ENCODE results near the gene TBC1D19. TPM values are rescaled to one million over a fixed set of nuclear protein-coding genes. Genes with fewer than 3 reads are reported as not detected.

TBC1D19 gene
- total RNA-seq, 1 donor from 2014 or later, result 17.2 TPM

DNA sequence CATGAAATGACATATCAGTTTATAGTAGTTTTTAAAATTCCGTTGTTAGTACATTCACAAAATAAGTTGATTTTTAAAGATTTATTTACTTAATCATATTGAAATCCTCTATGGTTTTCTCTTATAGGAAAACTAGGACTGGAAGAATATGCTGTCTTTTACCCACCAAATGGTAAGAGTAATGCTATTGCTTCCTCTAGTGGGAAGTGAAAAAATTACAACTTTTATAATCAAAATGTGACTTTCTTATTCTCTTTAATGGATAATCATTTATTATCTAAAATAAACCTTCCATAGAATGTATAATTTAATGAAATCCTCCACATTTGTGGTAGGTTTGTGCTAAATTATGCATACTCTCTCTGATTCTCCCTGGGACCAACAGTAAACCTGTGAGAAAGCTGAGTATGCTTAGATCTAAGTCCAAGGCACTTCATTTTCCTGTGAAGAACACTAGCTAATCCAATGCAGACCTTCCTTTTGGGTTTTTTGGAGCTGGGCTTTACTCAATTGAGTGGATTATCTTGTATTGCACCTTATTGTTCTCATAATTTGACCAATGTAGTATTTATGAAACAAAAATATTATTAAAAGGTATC lies 136.2 kb downstream of the TBC1D19 start:
- TF ChIP-seq CTCF (IDR thresholded peaks at IDR 0.05; ENCODE audit: insufficient read depth, low read length, poor library complexity, severe bottlenecking), result peak; percentile 46
- no peak for DNase-seq (ENCODE audit: low read depth)
- Histone ChIP-seq H3K27me3 (ENCODE audit: control insufficient read depth, insufficient read depth, low read length) (no peaks in the 10 kb centered on the region), H3K36me3 (ENCODE audit: control insufficient read depth, insufficient read depth, low read length) (peaks cover 1% of the 10 kb centered on the region), H3K4me3 (ENCODE audit: low read depth, low read length) (no peak overlapping the region)

DNA sequence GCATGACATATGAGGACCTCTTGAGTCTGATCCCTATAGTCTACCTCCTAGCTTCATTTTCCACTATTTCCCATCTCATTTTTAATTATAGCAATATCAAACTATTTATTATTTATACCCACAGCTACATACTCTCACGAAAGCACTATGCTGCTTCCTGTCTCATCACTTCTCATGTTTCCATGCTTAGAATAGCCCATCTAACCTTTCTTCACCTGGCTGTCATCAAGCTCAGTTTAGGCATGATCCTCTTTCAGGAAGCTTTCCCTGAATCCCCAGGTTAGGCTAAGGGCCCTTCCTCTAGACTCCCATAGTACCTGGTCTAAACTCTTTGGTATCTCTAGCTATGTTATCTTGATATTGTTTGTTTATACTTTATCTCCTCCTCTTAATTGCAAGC lies 137.8 kb downstream of the TBC1D19 start:
- H3K27me3 ChIP-seq (ENCODE audit: control insufficient read depth, insufficient read depth, low read length), result no peaks in the 10 kb centered on the region
- H3K36me3 ChIP-seq (ENCODE audit: control insufficient read depth, insufficient read depth, low read length), result peaks cover 1% of the 10 kb centered on the region
- no peak for DNase-seq (ENCODE audit: low read depth)
- TF ChIP-seq CTCF (IDR thresholded peaks at IDR 0.05; ENCODE audit: insufficient read depth, low read length, poor library complexity, severe bottlenecking), result no peak
- no peak overlapping the region for H3K4me3 ChIP-seq (ENCODE audit: low read depth, low read length)

DNA sequence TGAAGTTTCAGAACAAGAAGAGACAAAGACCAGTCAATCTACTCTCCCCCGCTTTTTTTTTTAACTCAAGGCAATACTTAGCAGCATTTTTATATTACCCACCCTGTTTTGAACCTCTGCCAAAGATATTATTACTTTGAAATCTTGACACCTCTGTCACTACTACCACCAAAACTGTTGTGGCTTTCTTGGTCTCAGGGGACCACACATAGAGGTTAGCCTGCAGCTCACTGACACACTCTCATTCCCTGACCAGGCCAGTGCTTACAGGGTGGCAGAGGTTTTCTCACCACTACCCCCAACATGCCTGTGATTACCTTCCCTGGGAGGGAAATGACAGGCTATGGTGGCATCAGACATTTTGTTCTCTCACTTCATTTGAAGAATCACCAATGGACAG lies 139.3 kb downstream of the TBC1D19 start:
- H3K36me3 ChIP-seq (ENCODE audit: control insufficient read depth, insufficient read depth, low read length), result peaks cover 1% of the 10 kb centered on the region
- no peak for DNase-seq (ENCODE audit: low read depth)
- H3K4me3 ChIP-seq (ENCODE audit: low read depth, low read length), result no peak overlapping the region
- TF ChIP-seq CTCF (IDR thresholded peaks at IDR 0.05; ENCODE audit: insufficient read depth, low read length, poor library complexity, severe bottlenecking), result no peak
- H3K27me3 ChIP-seq (ENCODE audit: control insufficient read depth, insufficient read depth, low read length), result no peaks in the 10 kb centered on the region

- TF ChIP-seq CTCF (IDR thresholded peaks at IDR 0.05; ENCODE audit: insufficient read depth, low read length, poor library complexity, severe bottlenecking), result no peak
- H3K4me3 ChIP-seq (ENCODE audit: low read depth, low read length), result no peak overlapping the region
- no peaks in the 10 kb centered on the region for H3K27me3 ChIP-seq (ENCODE audit: control insufficient read depth, insufficient read depth, low read length)
- peaks cover 1% of the 10 kb centered on the region for H3K36me3 ChIP-seq (ENCODE audit: control insufficient read depth, insufficient read depth, low read length)
- no peak for DNase-seq (ENCODE audit: low read depth)
These were observed 140.7 kb downstream of the TBC1D19 start for GRCh38 chr4:26724534-26724933.

DNA sequence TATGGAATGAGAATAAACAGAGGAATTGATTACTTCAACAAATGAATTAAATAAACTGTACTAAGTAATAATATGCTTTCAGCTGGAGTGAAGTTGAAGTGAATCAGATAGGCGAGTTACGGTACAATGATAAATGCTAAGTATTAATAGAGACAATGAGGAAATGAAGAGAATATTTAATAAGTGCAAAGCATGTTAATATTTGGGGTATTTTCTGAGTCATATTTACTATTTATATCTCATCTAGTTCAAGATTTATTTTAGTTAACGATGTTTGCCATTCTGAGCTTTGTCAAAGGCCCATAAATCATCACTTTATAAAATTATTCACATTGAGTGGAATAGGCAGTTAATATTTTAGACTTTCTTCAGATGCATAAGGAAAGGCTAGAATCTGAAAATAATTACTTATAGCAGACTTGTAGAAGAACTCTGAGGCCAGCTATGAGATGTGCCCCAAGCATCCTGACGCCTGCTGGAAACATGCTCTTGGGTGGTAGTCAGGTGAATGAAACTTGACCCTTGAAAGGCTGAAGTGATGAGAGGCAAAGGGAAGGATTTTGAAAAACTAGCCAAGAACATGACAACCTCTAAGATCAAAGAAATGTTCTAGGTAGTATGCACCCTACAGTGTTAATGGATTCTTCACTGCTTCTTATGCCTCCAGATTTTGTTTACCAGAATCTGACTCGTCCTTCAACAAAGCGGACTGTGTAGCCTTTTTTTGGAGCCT lies 142.9 kb downstream of the TBC1D19 start:
- no peak for DNase-seq (ENCODE audit: low read depth)
- no peak for TF ChIP-seq CTCF (IDR thresholded peaks at IDR 0.05; ENCODE audit: insufficient read depth, low read length, poor library complexity, severe bottlenecking)
- Histone ChIP-seq H3K27me3 (ENCODE audit: control insufficient read depth, insufficient read depth, low read length) (no peaks in the 10 kb centered on the region), H3K36me3 (ENCODE audit: control insufficient read depth, insufficient read depth, low read length) (peaks cover 1% of the 10 kb centered on the region), H3K4me3 (ENCODE audit: low read depth, low read length) (no peak overlapping the region)
